GM18517 (cell line): ENCODE results near the gene MRPS7.
"Not testable (repeated sequence)": the region's sequence is repeated elsewhere in the genome, so short reads cannot be mapped to it uniquely, and the experiment has no call there.

ENCODE experiments used
- ATAC-seq: cut with Tn5 transposase; IDR thresholded peaks from one replicate; pipeline ENCODE4 v1.9.1; 2021; ENCODE audit warnings: mild to moderate bottlenecking, moderate library complexity; ENCODE audit not compliant: unreplicated experiment

The MRPS7 gene

DNA sequence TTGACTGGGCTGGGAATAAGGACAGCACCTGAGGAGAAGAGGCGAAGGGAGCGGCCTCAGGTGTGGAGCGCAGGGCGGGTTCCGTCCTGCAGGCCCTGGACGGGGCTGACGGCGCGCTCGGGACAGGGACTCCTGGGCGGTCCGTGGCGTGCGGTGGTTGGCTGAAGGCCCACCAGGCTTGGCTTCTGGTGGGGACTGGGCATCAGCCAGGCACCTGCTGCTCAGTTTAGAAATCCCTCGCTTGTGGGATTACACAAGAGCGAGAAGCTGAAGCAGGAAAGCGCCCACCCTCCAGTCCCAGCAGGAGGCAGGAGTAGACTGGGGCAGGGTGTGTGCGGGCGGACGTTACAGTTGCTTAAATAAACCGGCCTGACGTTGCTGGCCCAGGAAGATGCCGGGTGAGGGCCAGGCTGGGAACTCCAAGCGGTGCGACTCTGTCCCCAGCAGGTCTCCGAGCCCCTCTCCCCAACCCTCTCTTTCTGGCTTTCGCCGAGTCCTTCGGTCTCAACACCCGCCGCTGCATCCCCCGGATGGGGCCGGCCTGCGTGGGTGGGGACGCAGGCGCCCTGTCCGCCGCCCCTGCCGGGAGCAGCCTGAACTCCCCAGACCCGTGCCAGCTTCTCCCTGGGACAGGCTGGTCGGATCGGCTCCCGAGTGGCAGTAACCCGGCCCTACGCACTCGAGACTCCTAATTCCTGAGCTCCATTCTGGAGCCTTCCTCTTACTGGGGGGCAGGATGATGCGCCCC lies 8.7 kb downstream of the MRPS7 start:
- peak; percentile 35 for ATAC-seq

DNA sequence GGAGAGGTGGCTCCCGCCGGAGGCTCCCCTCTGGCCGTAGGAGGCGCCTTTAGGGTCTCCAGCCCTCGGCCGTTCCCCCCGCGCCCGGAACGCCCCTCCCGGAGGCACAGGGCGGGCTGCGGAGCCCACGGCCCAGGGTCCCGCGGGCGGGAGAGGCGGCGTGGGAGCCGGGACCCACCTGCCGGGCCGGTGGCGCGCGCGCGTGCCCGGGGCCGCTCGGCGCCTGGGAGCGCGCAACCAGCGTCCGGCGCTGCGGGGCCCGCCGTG lies 9.2 kb downstream of the MRPS7 start, which contains the start of gene MIF4GD:
Gene MIF4GD, minus strand, starts transcription at position 266 of the 267 bp plus-strand sequence. CDS start 1,036 bp downstream, outside the sequence.
- peak; percentile 27 for ATAC-seq

DNA sequence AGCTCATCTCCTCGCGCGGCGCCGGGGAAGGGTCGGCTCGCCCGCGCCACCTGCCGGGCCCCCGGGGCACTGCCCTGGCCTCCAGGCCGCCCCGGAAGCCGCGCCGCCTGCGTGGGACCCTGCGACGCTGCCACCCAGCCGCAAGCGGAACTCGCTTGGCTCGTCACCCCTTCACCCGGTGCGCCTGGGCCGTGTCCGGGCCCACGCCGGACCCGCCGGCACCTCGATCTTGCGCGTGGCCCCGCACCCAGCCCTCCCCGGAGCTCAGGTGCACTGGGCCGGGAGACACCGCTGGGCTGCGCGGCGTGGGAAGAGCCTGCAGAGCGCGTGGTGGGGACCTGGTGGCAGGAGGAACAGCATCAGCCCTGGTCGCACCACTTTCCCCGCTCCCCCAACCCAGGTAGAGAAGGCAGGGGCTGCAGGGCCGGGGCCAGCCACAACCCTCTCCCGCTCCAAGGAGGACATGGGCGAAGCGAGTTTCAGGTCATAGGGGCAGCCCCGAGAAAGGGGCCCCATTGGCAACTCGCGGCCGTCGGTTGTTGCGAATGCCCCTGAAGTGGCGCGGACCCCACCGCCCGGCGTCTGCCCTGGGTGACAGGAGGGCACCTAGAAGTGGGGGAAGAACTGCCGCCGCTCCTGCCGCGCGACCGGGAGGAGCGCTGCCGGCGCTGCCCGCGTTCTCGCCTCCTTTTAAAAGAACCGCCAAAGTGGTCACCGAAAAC lies 9.7 kb downstream of the MRPS7 start:
- peak; percentile 63 for ATAC-seq

DNA sequence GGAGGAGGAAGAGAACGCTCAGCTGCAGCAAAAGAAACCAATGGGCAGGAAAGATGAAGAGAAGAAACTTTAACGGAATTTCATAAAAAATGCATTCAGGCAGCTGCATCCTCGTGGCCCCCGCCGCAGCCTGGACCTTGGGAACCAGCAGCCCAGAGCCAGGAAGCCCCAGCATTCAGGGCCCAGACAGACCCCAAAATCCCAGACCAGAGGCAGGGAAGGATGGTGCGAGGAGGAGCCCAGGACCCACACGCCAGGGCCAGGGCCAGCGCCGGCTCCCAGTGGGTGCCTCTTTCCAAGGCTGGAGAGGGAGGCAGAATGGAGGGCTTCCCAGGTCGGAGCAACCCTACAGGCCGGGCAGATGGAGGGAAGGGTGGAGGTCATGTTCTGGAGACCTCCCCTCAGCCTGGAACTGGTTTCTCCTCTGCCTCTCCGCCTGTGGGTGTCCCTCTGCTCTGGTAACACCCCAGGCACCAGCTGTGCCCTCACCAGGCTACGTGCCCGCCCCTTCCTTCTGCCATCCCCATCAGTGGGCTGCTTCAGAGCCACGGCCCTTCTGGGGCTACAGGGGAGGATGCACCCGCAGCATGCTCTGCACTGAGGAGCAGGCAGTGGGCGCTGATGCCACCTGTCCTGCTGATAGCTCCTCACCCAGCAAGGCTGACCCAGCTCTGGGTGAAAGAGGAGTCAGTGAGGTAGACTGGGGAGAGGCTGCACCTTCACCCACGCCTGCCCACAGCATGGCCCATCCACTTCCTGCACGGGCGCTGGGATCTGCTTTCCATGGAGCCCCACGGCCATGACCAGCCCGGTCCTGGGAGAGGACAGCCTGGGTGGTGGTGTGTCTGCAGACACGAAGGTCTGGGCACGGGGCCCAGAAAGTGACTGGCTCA lies 10.5 kb downstream of the MRPS7 start:
- ATAC-seq, result no peak

DNA sequence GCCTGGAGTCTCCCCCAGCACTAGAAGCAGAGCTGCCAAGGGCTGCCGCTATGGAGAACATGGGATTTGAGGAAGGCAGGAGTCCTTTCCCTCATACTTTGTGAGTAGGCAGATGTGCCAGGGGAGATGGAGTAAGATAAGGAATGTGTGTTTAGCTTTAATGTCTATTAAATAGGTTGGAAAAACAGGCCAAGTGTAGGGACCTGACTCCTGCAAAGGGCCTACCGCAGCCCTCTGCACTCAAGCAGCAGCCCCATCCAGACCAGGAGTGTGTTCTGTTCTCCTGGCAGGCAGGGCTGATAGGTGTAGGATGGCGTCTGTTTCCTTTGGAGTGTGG lies 11.1 kb downstream of the MRPS7 start:
- no peak for ATAC-seq

DNA sequence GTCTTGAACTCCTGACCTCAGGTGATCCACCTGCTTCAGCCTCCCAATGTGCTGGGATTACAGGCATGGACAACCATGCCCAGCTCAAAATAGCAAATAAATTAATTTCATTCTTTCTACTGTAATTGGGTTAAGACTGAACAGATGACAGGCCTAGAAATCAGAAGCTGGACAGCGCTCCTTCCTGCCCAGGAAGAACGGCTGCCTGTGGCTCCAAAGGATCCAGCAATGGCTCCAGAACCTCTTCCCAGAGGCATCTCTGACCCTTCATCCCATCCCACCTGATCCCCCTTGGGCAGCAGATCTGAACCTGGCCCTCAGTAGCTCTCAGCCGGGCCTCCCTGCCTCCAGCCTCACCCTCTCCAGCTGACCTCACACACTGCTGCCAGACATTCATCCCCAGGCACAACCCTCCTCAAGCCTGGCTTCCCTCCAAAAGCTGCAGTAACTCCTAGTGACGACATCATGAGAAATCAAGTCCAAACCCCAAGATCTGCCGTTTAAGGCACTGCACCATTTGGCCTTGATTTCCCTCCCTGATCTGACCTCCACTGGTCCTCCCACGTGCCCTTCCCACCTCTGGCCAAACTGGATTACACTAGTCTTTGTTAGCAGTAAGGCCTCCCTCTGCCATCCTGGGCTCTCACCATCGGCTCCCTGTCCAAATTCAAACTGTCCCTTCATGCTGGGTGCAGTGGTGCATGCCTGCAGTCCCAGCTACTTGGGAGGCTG lies 12.5 kb downstream of the MRPS7 start:
- no peak for ATAC-seq

DNA sequence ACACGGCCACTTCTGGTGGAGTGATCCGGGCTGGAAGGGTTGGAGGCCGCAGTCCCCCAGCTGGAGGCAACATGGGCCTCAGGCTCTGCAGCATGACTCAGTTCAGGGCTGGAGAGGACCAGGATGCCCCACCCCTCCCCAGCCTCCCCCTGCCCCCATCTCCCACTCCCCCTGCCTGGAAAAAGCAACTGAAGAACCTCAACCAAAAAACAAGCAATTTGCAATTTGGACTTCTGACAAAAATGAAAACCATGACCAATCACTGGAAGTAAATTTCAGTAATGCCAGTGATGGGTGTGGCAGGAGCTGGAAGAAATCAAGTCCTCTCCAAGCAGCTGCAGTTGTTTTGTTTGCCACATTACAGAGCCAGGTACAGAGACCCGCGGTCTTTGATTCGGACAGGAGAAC lies 16.0 kb downstream of the MRPS7 start:
- no peak for ATAC-seq

DNA sequence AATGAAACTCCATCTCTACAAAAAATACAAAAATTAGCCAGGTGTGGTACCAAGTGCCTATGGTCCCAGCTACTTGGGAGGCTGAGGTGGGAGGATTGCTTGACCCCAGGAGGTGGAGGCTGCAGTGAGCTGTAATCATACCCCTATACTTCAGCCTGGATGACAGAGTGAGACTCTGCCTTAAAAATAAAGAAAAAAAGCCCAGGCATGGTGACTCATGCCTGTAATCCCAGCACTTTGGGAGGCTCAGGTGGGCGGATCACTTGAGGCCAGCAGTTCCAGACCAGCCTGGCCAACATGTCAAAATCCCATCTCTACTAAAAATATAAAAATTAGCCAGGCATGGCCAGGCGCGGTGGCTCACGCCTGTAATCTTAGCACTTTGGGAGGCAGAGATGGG lies 18.5 kb downstream of the MRPS7 start:
- not testable (repeated sequence) for ATAC-seq

DNA sequence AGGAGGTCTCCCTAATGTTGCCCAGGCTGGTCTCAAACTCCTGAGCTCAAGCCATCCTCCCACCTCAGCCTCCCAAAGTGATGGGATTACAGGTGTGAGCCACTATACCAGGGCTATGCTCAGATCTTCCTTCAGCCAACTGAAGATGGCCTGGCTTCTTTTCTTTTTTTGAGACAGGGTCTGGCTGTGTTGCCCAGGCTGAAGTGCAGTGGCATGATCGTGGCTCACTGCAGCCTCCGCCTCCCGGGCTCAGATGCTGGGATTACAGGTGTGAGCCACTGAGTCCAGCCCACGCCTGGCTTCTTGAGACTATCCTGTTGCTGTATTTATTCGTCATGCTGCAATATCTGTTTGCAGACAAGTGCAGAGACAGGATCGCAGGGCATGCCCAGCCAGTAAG lies 23.4 kb downstream of the MRPS7 start:
- no peak for ATAC-seq

DNA sequence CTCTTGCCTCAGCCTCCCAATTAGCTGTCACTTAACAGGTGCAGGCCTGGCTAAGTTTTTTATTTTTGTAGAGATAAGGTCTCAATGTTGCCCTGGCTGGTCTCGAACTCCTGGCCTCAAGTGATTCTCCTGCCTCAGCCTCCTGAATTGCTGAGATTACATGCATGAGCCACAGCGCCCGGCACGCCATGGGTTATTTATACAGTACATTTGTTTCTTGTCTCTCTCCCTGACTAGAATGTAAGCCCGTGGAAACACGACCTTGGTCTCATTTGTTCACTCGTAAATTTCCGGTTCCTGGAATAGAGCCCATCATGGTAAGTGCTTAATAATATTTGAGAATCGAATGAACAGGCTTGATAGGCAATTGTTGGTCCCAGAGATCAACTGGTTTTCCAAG lies 25.5 kb downstream of the MRPS7 start:
- ATAC-seq, result no peak

DNA sequence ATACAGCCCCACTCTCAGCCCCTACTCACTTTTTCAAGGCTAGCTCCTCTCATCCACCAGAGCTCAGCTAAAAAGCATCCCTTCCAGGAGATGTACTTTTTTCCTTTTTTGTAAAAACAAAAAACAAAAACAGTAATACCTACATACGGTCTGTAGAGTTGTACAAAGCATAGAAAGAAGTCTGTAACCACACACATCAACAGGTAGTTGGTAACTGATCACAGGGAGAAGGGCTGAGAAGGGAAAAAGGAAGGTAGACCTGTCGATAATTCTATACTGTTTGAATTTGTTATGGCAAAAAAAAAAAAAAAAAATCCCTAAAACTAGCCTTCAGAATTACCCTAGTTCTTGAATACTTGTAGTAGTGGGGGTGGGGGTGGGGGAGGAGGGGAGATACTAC lies 26.7 kb downstream of the MRPS7 start:
- ATAC-seq, result no peak

DNA sequence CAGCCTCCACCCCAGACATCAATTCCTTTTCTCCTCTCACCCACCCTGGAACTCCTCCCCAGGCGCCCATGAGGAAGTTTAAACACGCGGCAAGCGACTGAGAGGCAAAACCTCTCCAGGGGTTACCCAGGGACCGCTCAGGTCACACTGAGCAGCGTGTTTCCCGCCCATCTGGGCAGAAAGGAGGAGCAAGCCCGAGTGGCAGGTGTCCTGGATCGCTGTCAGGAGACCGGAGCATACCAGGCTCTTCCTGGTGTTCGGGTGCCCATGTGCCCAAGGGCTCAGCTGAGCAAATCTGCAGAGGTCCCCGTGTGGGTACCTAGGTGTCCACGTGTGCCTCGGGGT lies 27.1 kb downstream of the MRPS7 start:
- peak; percentile 6 for ATAC-seq

DNA sequence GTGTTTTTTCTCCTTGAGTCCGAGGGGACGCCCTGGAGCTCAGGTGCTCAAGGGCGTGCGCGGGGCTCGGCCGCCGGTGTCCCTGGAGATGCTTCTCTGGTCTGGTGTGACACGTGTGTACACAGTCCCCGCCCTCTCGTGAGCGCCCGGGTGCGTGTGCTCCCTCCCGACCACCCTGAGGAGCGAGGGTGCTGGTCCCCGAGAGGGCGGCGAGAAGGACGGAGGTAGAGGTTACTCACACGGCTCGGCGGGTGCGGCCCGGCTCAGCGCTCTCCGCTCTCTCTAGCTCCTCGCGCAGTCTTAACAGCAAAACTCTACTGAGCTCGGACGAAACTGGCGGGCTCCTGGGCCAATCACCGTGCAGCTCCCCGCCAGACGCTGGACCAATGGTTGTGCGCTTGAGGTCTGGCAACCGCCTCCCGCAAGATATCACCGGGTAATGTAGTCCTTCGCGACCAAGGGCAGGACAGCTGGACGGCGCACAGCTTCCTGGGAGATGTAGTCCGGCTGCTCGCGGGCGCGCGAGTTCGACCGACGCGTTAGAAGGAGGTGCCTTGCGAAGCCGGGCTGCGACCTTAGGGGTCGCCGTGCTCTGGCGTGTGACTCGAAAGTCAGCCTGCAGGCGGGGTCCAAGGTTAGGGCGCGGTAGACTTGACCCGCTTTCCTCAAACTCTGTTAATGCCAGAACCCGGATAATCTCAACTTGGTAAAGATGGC lies 27.6 kb downstream of the MRPS7 start, which contains the start of gene SLC25A19:
Gene SLC25A19, minus strand, starts transcription at position 319 of the 717 bp plus-strand sequence. CDS start 2,669 bp downstream, outside the sequence.
- ATAC-seq, result peak; percentile 89

DNA sequence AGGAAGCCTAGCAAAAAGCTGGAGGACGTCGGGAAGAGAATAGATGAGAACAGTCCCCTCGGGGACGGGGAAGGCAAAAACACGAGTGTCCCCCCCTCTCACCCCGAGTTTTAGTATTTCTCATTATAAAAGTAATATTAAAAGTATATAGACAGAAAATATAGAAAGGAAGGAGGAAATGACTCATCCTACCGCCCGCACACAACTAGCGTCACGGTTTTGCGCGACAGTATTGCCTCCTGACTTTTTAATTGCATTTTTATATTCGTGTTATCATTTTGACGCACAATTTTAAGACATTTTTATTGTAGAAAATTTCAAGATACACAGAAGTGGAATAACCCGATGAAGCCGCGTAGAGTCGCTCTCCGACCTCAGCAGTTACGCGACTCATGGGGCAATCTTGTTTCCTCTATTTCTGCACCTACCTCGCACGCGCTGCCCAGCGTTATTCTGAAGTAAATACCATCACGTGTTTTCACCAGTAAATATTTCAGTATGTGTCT lies 28.2 kb downstream of the MRPS7 start:
- ATAC-seq, result peak; percentile 24

DNA sequence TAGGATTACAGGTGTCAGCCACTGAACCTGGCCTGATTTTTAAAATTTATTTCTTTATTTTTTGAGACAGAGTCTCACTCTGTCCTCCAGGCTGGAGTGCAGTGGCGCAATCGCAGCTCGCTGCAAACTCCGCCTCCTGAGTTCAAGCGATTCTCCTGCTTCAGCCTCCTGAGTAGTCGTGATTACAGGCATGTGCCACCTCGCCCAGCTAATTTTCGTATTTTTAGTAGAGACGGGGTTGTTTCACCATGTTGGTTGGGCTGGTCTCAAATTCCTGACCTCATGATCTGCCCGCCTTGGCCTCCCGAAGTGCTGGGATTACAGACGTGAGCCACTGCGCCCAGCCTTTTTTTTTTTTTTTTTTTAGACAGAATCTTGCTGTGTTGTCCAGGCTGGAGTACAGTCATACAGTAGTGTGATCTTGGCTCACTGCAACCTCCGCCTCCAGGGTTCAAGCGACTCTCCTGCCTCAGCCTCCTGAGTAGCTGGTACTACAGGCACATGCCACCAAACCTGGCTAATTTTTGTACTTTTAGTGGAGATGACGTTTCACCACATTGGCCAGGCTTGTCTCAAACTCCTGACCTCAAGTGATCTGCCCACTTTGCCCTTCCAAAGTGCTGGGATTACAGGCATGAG lies 31.2 kb downstream of the MRPS7 start:
- not testable (repeated sequence) for ATAC-seq

DNA sequence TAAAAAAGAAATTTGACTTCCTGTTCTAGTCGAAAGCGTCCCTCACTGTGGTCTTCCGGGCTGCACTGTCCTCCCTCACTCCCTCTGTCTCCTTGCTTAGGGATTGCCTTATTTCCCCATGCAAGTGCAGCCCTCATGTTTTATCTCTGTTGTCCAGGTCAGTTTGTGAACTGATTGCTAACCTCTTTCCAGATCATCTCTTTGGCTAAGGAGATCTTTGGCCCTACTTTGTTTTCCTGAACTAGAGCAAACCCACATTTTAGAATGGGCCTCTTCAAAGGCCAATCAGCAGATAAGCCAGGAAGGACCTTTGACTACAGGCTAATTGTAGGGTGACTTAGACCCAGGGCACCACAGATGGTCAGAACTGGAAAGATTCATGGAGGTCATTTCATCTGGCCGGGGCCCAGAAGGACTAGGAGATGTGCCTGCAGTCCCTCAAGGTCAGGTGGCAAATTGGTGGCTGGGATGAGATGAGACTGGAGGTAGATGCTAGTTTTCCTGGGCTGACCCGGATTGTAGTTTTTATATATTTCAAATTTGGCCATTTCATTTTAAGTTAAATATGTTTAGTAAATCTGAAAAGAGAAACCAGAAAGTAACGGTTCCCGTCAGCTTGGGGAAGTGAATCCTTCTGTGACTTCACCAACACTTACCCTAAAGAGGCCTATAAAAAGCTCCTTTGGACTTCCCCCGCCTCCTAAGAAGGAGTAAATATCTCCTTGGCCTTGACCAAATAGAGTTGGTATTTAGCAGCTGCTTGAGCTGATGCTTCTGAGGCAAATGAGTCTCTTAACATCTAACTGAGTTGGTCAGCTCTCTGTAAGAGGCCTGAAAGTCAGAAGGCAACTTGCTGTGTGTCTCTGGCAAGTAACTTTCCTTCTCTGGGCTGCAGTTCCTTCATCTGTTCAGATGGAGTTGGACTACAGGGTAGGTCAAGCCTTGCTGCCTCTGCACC lies 33.8 kb downstream of the MRPS7 start:
- peak; percentile 59 for ATAC-seq

DNA sequence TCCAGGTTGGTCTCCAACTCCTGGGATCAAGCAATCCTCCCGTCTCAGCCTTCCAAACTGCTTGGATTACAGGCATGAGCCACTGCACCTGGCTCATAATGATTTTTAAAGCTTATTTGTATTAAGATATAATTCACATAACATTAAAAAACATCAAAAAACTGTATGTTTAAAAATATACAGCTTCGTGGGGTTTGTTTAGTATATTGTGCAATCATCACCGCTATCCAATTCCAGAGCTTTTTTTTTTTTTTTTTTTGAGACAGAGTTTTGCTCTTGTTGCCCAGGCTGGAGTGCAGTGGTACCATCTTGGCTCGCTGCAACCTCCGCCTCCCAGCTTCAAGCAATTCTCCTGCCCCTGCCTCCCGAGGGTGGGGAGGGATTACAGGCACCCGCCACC lies 38.6 kb downstream of the MRPS7 start:
- ATAC-seq, result no peak

DNA sequence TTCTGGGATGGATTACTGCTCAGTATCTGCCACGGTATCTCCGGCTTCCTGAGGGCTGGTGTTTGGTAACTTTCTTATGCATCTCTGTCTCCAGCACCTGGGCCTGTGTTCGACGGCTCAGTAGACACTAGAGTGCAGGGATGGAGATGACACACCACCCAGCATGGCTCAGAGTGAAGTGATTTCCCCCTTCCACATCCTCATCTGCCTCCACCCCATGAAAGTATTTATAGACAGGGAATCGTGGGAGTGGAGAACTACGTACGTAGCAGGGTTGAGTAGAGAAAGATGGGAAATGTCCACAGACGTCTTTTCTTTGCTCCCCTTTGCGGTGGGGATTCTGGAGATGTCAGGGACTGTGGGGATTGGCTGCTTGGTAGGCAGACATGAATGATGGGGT lies 39.4 kb downstream of the MRPS7 start:
- ATAC-seq, result no peak
